DLD1 (cell line): Measurements from ENCODE around the gene COL25A1.

Experiments used
- in situ Hi-C: cut with HindIII; loops from 2 replicates; pipeline ENCODE4 v1.10.0; 2017; ENCODE audit warnings: low sequenced_read_pairs

Gene COL25A1

DNA sequence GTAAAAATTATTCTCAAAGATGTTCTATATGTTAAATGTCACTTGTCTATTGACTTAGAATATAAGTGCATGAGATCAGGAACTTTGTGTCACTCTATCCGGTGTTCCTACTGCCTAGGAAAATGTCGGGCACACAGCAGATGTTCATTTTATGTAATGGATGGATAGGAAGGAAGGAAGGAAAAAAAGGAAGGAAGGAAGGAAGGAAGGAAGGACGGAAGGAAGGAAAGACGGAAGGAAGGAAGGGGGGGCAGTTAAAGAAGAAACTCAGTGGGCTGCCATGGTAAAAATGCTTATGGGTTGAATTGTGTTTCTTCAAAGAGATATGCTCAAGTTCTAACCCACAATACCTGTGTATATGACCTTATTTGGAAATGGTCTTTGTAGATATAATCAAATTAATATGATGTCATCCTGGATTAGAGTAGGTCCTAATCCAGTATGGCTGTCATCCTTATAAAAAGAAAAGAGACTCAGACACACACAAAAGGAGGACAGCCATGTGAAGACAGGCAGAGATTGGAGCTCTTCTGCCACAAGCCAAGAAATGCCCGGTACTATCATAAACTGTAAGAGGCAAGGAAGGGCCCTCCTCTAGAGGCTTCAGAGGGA lies 86.3 kb downstream of the COL25A1 start:
- in situ Hi-C loops, result no loop called here

DNA sequence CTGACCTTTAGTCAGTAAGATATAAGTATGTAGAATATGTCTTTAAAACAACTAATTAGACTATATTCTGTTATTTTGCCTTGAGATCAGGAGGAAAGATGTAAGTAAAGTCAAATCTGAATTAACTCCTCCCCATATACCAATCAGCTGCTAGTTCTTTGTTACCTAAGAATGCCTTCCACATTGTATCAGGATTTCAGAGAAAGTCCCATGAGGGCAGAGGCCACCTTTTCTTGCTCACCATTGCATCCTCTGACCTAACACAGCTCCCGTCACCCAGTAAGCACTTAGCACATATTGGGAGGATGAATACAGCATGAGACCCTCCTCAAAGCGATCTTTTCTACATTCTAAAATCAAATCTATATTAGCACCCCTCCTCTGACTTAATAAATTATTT lies 87.0 kb downstream of the COL25A1 start:
- in situ Hi-C loops, result no loop called here

DNA sequence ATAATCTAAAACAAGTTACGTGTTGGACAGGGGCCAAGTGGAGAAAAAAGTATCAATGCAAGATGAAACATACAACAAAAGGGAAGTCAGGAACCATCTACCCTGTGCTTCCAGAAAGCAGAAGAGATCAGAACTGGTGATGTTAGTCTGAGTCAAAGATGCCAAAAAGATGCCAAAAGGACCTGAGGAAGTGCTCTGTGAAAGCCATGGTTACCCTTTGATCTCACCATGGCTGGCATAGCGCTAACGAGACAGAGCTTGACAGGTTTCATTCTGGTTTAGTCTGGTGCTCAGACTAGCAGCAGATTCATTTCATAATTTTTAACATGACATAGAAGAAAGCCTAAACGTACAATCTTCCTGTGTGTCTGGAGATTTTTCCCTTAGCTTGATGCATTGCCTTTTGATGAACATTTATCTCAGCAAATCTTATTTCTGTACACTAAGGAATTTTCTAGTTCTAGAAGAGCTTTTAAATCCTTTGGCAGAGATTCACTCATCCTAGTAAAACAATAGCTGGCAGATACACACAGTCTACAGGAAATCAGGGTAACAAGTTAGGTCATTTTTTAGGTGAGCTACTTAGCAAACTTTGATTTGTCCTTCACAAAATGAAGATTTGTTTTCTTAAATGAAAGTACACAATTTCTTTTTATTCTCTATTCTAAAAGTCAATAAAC lies 87.7 kb downstream of the COL25A1 start:
- in situ Hi-C loops, result no loop called here

DNA sequence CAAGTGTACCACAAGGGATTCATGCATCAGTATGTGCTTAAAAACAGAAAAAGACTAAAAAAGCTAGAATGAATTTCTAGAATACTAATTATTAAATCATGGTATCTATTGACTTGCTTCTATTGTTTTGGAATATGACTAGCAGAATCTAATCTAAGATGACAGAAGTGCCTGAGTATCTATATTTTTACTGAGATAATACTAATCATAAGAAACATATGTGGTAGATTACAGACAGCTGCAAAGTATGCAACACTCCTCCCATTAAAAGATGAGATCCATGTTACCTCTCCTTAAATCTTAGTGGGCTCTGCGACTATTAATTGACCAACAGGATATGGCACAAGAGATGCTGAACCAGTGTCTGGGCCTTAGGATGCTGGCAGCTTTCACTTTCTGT lies 89.4 kb downstream of the COL25A1 start:
- in situ Hi-C loops, result no loop called here

DNA sequence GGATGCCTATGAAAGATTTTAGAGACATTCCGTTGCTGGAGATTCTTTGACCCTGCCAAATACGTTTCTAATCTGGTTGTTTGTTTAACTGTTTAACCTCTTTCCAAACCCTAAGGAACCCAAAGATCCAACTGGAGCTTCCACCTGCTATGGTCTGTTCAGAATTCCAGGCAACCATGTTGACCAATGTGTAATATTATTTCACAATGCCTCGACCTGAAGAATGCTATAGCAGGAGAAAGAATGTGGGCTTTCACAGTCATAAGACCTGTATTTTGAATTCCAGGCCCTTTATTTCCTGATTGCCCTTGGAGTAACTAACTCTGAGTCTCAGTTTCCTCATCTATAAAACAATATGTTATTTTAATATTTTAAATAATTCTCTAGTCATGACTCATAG lies 90.8 kb downstream of the COL25A1 start:
- in situ Hi-C loops, result no loop called here

DNA sequence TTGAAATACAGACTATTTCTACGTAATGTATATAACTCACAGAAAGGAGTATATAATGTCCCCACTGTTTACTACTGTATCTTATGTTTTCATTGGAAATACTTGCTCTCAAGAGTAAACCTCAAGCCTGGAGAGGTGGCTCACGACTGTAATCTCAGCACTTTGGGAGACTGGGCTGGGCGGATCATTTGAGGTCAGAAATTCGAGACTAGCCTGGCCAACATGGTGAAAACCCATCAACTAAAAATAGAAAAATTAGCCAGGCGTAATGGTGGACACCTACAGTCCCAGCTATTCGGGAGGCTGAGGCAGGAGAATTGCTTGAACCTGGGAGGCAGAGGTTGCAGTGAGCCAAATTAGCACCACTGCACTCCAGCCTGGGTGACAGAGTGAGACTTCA lies 92.8 kb downstream of the COL25A1 start:
- in situ Hi-C loops, result no loop called here

DNA sequence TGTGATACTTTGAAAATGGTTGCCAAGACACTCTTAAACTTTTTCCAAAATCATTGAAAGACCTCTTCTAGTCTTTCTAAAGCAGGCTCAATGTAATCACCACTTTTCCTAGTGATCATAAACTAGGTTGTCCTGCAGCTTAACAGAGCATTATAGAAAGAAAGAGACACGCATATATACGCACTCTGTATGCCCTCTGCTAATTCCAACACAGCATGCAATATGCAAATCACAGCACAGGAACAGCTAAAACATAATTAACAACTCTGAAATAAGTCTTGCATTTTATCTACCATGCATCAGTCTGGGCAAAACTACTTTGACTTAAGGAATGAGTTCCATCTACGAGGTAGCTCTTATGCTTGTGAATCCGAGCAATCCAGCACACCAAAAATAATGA lies 94.6 kb downstream of the COL25A1 start:
- in situ Hi-C loops, result no loop called here

DNA sequence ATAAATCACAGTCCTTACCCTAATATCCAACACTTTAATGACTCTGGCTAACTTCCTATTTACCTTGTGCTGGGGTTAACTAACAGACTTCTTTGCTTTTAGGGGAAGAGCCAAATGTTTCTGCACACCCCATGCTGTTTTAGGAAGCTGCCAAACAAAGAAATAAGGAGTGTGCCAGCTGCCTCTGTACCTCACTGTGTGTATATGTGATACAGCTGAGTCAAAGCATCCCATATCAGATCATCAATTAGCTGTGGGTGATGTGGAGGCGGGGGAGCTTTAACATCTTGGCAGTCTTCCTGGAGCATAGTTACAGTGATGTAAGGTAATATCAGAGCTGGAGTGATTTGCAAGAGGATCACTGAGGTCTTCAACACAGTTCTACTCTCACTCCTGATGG lies 95.4 kb downstream of the COL25A1 start:
- in situ Hi-C loops, result no loop called here

DNA sequence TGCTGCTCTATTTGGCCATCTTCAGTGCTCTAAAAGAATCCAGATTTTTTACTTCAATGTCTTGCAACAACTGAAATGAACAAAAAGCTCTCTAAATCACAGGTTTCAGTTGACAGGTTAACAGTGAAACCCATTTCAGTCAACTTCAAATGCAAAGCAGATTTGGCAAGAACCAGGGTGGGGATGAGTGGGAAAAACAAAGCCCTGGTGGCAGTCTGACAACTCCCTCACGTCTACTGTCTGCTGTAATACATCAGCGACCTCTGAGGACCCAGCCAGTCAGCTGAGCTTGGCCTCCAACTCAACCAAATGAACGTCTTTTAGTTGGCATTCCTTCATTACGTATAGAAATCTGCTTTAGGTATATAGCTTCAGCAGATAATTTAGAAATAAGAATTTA lies 95.8 kb downstream of the COL25A1 start:
- in situ Hi-C loops, result no loop called here

DNA sequence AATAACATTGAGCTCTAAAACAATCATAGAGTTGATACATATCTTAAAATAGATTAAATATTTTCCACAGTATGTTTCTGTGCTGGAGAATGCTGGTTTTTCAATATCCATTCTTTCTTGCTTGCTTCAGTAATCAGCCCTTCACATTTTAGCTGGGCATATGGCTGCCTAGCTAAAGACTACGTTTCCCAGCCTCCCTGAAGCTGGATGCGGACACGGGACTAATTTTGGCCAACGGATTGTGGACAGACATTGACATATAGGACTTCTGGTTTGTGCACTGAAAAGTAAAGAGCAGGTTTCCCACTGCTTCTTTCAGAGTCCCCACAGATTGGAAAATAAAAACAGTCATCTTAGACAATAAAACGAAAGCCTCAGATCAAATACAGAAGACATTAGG lies 97.3 kb downstream of the COL25A1 start:
- in situ Hi-C loops, result no loop called here

DNA sequence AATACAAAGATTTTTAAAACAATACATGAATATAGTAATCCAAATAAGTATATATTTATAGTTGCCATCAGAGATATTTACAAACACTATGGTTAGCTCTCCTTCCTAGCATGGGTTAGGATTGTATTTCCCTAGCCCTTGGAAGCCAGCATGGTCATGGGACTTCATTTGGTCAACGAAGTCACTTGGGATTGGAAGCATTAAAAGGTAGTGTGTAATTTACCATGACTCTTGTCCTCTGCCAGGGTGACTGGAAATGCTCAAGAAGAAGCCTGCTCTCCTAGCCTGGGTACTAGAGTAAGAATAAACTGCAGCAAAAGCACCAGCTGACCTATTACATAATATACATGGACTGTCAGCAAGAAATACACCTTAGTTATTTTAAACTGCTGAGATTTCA lies 102.9 kb downstream of the COL25A1 start:
- in situ Hi-C loops, result no loop called here

DNA sequence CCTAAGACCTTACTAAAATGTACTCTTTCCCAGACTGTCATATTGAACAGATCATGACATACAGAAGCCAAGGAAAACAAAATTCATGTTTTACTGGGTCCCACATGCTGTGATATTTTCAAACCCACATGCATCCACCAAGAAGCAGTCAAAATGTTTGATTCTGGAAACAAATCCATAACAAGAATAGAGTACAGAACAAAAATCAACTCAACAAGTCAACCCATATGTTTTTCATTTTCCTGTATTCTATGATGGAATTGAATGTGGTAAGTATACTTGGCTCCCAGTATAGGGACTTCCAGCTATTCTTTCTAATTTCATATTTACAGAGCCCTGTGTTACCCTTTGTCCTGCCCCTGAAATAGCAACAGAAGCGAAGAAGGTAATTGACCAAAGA lies 106.8 kb downstream of the COL25A1 start:
- in situ Hi-C loops, result no loop called here

DNA sequence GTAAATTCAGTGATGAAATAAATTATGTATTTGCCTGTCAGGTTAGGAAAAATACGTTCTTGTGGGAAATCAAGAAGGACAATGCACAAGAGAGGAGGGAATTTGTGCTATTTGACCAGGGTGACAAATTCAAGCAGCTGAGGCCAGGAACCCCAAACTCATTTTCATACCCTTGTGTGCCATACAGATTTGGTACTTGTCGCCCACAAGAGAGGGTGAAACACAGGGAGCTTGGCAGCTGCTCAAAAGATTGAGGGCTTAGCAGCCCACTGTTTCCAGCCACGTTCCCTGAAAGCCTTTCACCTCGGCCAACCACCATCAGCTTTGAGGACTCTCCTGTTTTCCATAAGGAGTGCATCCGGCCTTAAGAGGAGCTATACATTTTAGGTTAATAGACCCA lies 111.2 kb downstream of the COL25A1 start:
- in situ Hi-C loops, result no loop called here

DNA sequence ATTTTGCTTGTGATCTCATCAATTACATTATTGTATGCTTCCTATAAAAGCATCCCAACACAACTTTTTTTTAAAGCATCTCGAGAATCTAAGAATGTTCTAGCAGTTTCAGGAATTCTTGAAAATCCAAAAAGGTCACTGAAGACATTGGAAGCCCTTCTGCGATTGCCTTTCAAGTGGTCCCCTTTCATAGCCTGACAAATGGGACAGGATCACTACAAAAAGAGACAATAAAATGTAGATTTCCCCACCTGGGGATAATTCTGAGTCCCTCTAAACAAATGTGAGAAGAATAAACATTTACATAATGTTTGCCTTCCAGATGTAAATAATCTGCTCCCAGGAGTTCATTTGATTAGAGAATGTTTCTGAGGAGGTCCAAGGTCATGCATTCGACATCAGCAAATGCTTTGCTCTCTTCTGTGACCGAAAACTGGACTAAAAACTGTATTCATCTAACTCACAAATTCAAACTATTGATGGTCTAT lies 116.0 kb downstream of the COL25A1 start:
- in situ Hi-C loops, result no loop called here

DNA sequence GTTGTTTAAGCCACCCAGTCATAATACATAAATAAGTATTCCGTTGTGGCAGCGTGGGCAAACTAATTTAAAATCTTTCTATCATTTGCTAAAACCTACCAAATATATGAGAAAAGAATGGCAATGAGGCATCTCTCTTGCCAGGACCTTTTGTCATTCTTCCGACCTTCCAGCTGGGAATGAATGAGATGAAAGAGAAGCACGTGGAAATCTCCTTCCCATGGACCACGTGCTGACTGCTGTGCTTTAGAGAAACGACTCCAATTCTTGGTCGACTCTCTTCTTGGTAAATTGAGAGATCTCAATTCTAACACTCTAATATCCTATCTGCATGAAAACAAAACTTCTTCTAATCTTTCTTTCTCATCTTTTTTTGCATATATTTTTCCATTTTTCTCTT lies 116.5 kb downstream of the COL25A1 start:
- in situ Hi-C loops, result no loop called here

DNA sequence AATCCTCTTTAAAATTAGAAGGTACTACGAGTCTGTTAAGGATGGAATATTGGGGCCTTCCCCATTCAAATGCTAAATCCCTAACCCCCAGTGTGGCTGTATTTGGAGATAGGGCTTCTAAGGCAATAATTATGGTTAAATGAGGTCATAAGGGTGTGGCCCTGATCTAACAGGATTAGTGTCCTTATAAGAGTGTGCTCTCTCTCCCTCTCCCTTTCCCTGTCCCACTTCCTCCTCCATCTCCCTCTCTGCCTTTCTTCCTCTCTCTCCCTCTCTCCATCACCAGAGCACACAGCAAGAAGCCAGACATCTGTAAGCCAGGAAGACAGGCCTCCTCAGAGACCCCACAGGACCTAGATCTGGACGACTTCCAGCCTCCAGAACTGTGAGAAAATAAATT lies 116.9 kb downstream of the COL25A1 start:
- in situ Hi-C loops, result no loop called here

DNA sequence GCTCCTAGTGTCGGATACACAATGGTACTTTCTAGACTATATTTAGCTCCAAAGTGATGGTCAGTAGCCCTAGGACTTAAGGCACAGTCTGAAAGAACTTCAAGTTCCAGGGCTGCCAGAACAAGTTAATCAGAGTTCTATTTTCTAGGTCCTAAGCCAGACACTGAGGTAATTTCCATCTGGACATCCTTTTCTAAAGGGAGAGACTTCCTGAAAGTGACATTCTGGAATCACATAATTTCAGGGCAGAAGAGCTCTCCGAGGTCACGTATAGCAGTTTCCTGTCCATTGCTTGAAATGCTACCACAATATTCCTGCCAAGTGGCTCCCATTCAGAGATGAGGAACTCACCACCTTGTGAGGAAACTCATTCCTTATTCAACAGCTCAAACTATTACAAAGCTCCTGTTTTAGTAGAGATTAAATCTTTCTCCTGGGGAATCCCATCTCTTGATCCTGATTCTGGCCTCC lies 117.9 kb downstream of the COL25A1 start:
- in situ Hi-C loops, result no loop called here

DNA sequence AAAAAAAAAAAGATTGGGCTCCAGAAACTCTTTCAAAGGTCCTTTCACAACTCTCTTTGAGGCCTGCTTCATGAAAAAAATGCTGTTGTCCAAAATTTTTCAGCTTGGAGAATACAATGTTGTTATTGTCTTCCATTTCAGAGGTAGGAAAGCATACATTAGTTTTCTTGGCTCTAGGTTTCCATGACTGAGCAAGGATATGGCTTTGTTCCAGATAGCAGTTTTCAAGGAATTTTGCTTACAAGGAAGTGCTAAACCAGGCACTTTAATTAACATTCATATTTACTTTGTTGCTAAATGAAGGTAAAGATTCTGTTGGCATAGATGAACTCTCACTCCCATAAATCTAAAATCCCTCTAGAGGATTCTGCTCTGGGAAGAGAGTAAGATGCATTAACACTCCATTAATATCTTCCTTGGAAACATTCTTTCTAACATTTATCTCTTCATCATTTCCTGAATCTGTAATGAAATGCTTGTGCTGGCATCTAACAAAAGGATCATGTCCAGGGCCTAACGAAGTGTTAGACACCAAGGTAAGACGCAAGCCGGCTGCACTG lies 118.4 kb downstream of the COL25A1 start:
- in situ Hi-C loops, result no loop called here

DNA sequence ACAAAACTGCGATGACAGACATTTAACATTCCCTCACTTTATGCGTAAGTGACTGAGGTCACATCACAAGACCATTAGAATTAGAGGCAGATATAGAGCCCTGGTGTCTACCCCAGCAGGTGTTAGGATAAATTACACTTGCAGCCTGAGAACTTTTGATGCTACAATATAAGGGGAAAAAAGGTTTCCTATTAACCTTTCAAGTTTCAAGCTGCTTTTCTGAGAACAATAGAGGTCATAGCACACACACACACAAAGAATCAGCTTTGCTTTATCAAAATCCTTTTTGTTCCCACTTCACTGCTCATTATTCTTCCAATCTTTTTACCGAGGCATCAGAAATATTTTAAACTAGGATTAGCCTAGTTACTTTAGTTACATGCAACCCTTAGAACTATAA lies 119.8 kb downstream of the COL25A1 start:
- in situ Hi-C loops, result no loop called here

DNA sequence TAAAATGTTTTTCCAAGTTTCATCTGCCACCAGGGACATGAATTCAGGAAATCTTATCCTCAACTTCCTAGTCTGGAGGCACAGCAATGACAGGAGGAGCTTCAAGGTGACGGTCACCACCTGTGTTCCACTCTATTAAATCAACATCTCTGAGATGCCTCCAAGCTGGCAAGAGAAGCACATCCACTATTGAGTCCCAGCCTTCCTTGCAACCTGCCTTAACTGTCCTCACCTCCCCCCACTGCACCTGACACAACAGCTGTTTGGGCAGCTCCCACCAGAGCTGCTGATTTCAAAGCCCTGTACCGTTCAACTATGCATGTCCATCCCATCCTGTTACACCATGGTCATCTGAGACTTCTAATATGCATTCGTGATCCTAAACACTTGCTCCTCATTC lies 123.4 kb downstream of the COL25A1 start:
- in situ Hi-C loops, result no loop called here

DNA sequence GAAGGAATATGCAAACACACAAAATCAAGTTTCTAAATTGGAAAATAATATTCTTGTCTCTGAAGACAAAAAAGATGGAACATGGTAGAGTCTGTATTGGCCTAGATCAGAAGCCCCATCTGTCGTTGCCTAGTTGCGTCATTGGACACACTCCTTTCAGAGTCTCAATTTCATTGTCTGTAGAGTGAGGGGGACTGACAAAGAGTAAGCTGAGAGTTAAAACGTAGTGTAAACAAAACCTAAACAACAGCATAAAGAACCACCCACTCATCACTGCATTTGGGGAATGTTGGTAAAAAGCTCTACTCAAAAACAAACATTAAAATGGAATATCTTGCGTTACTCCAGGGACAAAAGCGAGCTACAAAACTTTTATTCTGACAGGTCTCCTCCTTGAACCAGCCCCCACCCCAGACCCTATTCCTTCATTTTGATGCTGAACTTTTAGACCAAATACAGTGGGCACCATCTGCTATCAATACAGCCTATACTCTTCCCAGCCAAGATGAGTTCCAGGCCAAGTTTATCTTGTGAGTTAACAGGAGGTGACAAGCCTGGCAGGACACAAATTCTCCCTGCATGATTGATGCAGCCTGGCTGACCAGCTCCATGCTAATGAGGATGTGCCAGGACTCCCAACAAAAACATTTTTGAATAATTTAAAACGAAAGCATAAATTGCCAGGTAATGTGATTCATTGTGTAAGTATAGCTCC lies 125.2 kb downstream of the COL25A1 start:
- in situ Hi-C loops, result no loop called here
